SH-SY5Y (cell line): Measurements from ENCODE around the gene PDIA2.

Source experiments
- GATA2 ChIP-seq: IDR thresholded peaks from 2 replicates; pipeline ENCODE4 v1.6.1; 2011; ENCODE audit warnings: mild to moderate bottlenecking, low read depth, low read length
- GATA3 ChIP-seq: IDR thresholded peaks from 2 replicates; pipeline ENCODE4 v1.6.1; 2011; ENCODE audit warnings: low read depth, mild to moderate bottlenecking, low read length, moderate library complexity

DNA sequence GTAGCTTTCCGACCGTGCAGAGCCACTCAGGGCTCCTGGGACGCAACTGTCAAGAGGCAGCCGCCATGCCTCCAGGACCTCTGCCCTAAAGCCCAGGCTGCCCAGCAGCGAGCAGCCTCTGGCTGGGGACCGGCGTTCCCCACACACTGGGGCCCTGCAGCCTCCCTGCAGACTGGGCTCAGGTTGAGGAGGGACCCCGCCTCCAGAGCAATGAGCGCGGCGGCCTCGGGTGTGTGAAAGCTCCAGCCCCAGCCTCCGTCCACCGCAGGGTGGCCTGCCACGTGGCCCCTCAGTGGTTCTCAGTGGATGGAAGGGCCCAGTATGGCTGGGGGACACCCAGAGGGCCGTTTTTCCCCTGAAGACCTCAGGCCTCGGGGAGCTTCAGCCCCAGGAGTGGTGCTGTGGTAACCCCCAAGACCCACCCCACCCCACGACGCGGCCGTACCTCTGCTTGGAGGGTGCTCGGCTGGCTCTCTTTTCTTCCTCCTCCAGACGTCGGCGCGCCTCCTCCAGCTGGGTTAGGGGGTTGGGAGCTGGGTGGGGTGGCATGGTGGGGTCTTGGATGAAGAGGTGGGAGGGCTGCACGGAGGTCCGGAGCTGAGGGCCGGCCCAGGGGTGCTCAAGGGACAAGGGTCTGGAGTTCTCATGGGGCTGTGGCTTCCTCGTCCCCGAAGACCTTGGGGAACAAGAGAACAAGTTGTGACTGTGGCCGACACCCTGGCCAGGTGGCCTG, 10.2 kb downstream of the PDIA2 start:
- TF ChIP-seq GATA2 (no peak), GATA3 (no peak)
